ENCODE measurements around the gene KCNMA1.

Gene KCNMA1

GRCh38 chr10:77268721-77269120 is 368.9 kb downstream of the KCNMA1 start:
- Histone ChIP-seq H3K27me3 (ENCODE audit: insufficient read depth, low read length, poor library complexity) (no peaks in the 10 kb centered on the region), H4K5ac (ENCODE audit: low read length) (no peak overlapping the region), H2BK15ac (replicated peaks; ENCODE audit: low read depth) (no peak overlapping the region), H3K4ac (ENCODE audit: low read depth, low read length) (no peak overlapping the region), H3K79me1 (ENCODE audit: low read length) (no peaks in the 10 kb centered on the region), H4K8ac (ENCODE audit: low read depth, low read length) (no peak overlapping the region), H3K79me2 (ENCODE audit: control insufficient read depth, insufficient read depth, low read length) (no peaks in the 10 kb centered on the region), H3K56ac (ENCODE audit: low read length) (no peak overlapping the region), H3K4me2 (ENCODE audit: low read length) (no peak overlapping the region), H2BK120ac (ENCODE audit: low read depth, low read length) (no peak overlapping the region), H3K23ac (ENCODE audit: low read length) (no peak overlapping the region), H3K36me3 (ENCODE audit: control insufficient read depth, insufficient read depth, low read length) (no peaks in the 10 kb centered on the region), H3K4me3 (ENCODE audit: low read length) (no peak overlapping the region), H2AK5ac (ENCODE audit: low read length) (no peak overlapping the region), H3K18ac (ENCODE audit: low read length) (no peak overlapping the region), H3K27ac (ENCODE audit: low read depth, low read length) (no peak overlapping the region), H3K4me1 (ENCODE audit: control insufficient read depth, low read depth, low read length) (no peaks in the 10 kb centered on the region), H3K9ac (ENCODE audit: low read length) (no peak overlapping the region), H2BK5ac (ENCODE audit: low read length) (no peak overlapping the region)
- no peak for DNase-seq
- WGBS (ENCODE audit: extremely low coverage, insufficient coverage, low lambda C conversion rate) = no CpG with 5 or more reads among the region's 4 CpGs

- Histone ChIP-seq H3K4me2 (ENCODE audit: low read length) (no peak overlapping the region), H2BK5ac (ENCODE audit: low read length) (no peak overlapping the region), H3K27ac (ENCODE audit: low read depth, low read length) (no peak overlapping the region), H3K18ac (ENCODE audit: low read length) (no peak overlapping the region), H3K4me1 (ENCODE audit: control insufficient read depth, low read depth, low read length) (no peaks in the 10 kb centered on the region), H3K36me3 (ENCODE audit: control insufficient read depth, insufficient read depth, low read length) (no peaks in the 10 kb centered on the region), H2AK5ac (ENCODE audit: low read length) (no peak overlapping the region), H4K5ac (ENCODE audit: low read length) (no peak overlapping the region), H4K8ac (ENCODE audit: low read depth, low read length) (no peak overlapping the region), H3K4me3 (ENCODE audit: low read length) (no peak overlapping the region), H2BK120ac (ENCODE audit: low read depth, low read length) (no peak overlapping the region), H3K4ac (ENCODE audit: low read depth, low read length) (no peak overlapping the region), H3K79me1 (ENCODE audit: low read length) (no peaks in the 10 kb centered on the region), H3K27me3 (ENCODE audit: insufficient read depth, low read length, poor library complexity) (no peaks in the 10 kb centered on the region), H2BK15ac (replicated peaks; ENCODE audit: low read depth) (no peak overlapping the region), H3K79me2 (ENCODE audit: control insufficient read depth, insufficient read depth, low read length) (no peaks in the 10 kb centered on the region), H3K9ac (ENCODE audit: low read length) (no peak overlapping the region), H3K56ac (ENCODE audit: low read length) (no peak overlapping the region), H3K23ac (ENCODE audit: low read length) (no peak overlapping the region)
- no CpG with 5 or more reads among the region's 8 CpGs for WGBS (ENCODE audit: extremely low coverage, insufficient coverage, low lambda C conversion rate)
- DNase-seq = no peak
These were observed 369.6 kb downstream of the KCNMA1 start for GRCh38 chr10:77267703-77268675.

GRCh38 chr10:77266242-77266641 is 371.4 kb downstream of the KCNMA1 start:
- no peak overlapping the region for H2BK15ac ChIP-seq (replicated peaks; ENCODE audit: low read depth)
- no peaks in the 10 kb centered on the region for H3K79me2 ChIP-seq (ENCODE audit: control insufficient read depth, insufficient read depth, low read length)
- H2AK5ac ChIP-seq (ENCODE audit: low read length) = no peak overlapping the region
- no peak overlapping the region for H3K27ac ChIP-seq (ENCODE audit: low read depth, low read length)
- H2BK120ac ChIP-seq (ENCODE audit: low read depth, low read length) = no peak overlapping the region
- H3K9ac ChIP-seq (ENCODE audit: low read length) = no peak overlapping the region
- no peak overlapping the region for H3K4me3 ChIP-seq (ENCODE audit: low read length)
- no peak overlapping the region for H2BK5ac ChIP-seq (ENCODE audit: low read length)
- no peaks in the 10 kb centered on the region for H3K4me1 ChIP-seq (ENCODE audit: control insufficient read depth, low read depth, low read length)
- H3K18ac ChIP-seq (ENCODE audit: low read length) = no peak overlapping the region
- no peaks in the 10 kb centered on the region for H3K36me3 ChIP-seq (ENCODE audit: control insufficient read depth, insufficient read depth, low read length)
- H3K27me3 ChIP-seq (ENCODE audit: insufficient read depth, low read length, poor library complexity) = no peaks in the 10 kb centered on the region
- no peak overlapping the region for H3K56ac ChIP-seq (ENCODE audit: low read length)
- no peak overlapping the region for H4K8ac ChIP-seq (ENCODE audit: low read depth, low read length)
- H3K4me2 ChIP-seq (ENCODE audit: low read length) = no peak overlapping the region
- H3K4ac ChIP-seq (ENCODE audit: low read depth, low read length) = no peak overlapping the region
- no CpG with 5 or more reads among the region's 2 CpGs for WGBS (ENCODE audit: extremely low coverage, insufficient coverage, low lambda C conversion rate)
- DNase-seq = no peak
- H3K79me1 ChIP-seq (ENCODE audit: low read length) = no peaks in the 10 kb centered on the region
- no peak overlapping the region for H3K23ac ChIP-seq (ENCODE audit: low read length)
- no peak overlapping the region for H4K5ac ChIP-seq (ENCODE audit: low read length)

- no peak overlapping the region for H2BK120ac ChIP-seq (ENCODE audit: low read depth, low read length)
- H3K36me3 ChIP-seq (ENCODE audit: control insufficient read depth, insufficient read depth, low read length) = no peaks in the 10 kb centered on the region
- no CpG with 5 or more reads among the region's 3 CpGs for WGBS (ENCODE audit: extremely low coverage, insufficient coverage, low lambda C conversion rate)
- H3K27me3 ChIP-seq (ENCODE audit: insufficient read depth, low read length, poor library complexity) = no peaks in the 10 kb centered on the region
- no peak overlapping the region for H3K18ac ChIP-seq (ENCODE audit: low read length)
- H3K23ac ChIP-seq (ENCODE audit: low read length) = no peak overlapping the region
- no peaks in the 10 kb centered on the region for H3K79me1 ChIP-seq (ENCODE audit: low read length)
- no peak overlapping the region for H2BK15ac ChIP-seq (replicated peaks; ENCODE audit: low read depth)
- no peak overlapping the region for H4K5ac ChIP-seq (ENCODE audit: low read length)
- no peak overlapping the region for H3K4me2 ChIP-seq (ENCODE audit: low read length)
- no peak for DNase-seq
- no peak overlapping the region for H3K9ac ChIP-seq (ENCODE audit: low read length)
- no peak overlapping the region for H2AK5ac ChIP-seq (ENCODE audit: low read length)
- no peaks in the 10 kb centered on the region for H3K4me1 ChIP-seq (ENCODE audit: control insufficient read depth, low read depth, low read length)
- no peak overlapping the region for H3K27ac ChIP-seq (ENCODE audit: low read depth, low read length)
- no peak overlapping the region for H3K4ac ChIP-seq (ENCODE audit: low read depth, low read length)
- no peak overlapping the region for H4K8ac ChIP-seq (ENCODE audit: low read depth, low read length)
- no peak overlapping the region for H3K56ac ChIP-seq (ENCODE audit: low read length)
- no peaks in the 10 kb centered on the region for H3K79me2 ChIP-seq (ENCODE audit: control insufficient read depth, insufficient read depth, low read length)
- no peak overlapping the region for H2BK5ac ChIP-seq (ENCODE audit: low read length)
- H3K4me3 ChIP-seq (ENCODE audit: low read length) = no peak overlapping the region
These were observed 373.1 kb downstream of the KCNMA1 start for GRCh38 chr10:77264527-77264926.

- Histone ChIP-seq H2BK5ac (ENCODE audit: low read length) (no peak overlapping the region), H4K8ac (ENCODE audit: low read depth, low read length) (no peak overlapping the region), H3K4me1 (ENCODE audit: control insufficient read depth, low read depth, low read length) (no peaks in the 10 kb centered on the region), H4K5ac (ENCODE audit: low read length) (no peak overlapping the region), H2AK5ac (ENCODE audit: low read length) (no peak overlapping the region), H3K27me3 (ENCODE audit: insufficient read depth, low read length, poor library complexity) (no peaks in the 10 kb centered on the region), H3K79me1 (ENCODE audit: low read length) (no peaks in the 10 kb centered on the region), H3K4me2 (ENCODE audit: low read length) (no peak overlapping the region), H3K23ac (ENCODE audit: low read length) (no peak overlapping the region), H3K36me3 (ENCODE audit: control insufficient read depth, insufficient read depth, low read length) (no peaks in the 10 kb centered on the region), H3K18ac (ENCODE audit: low read length) (no peak overlapping the region), H3K56ac (ENCODE audit: low read length) (no peak overlapping the region), H3K27ac (ENCODE audit: low read depth, low read length) (no peak overlapping the region), H2BK120ac (ENCODE audit: low read depth, low read length) (no peak overlapping the region), H2BK15ac (replicated peaks; ENCODE audit: low read depth) (no peak overlapping the region), H3K79me2 (ENCODE audit: control insufficient read depth, insufficient read depth, low read length) (no peaks in the 10 kb centered on the region), H3K9ac (ENCODE audit: low read length) (no peak overlapping the region), H3K4ac (ENCODE audit: low read depth, low read length) (no peak overlapping the region), H3K4me3 (ENCODE audit: low read length) (no peak overlapping the region)
- WGBS (ENCODE audit: extremely low coverage, insufficient coverage, low lambda C conversion rate) = no CpG with 5 or more reads among the region's 4 CpGs
- no peak for DNase-seq
These were observed 373.5 kb downstream of the KCNMA1 start for GRCh38 chr10:77264107-77264506.

All from mesendoderm (in vitro differentiated cells).